HG03064 (cell line): Measurements from ENCODE around the gene NSMCE4A.
"Not testable (repeated sequence)": the region's sequence is repeated elsewhere in the genome, so short reads cannot be mapped to it uniquely, and the experiment has no call there.

Source experiments
- ATAC-seq: cut with Tn5 transposase; IDR thresholded peaks from one replicate; pipeline ENCODE4 v1.9.1; 2021; ENCODE audit warnings: low read depth; ENCODE audit not compliant: unreplicated experiment

The NSMCE4A gene, protein sequence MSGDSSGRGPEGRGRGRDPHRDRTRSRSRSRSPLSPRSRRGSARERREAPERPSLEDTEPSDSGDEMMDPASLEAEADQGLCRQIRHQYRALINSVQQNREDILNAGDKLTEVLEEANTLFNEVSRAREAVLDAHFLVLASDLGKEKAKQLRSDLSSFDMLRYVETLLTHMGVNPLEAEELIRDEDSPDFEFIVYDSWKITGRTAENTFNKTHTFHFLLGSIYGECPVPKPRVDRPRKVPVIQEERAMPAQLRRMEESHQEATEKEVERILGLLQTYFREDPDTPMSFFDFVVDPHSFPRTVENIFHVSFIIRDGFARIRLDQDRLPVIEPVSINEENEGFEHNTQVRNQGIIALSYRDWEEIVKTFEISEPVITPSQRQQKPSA

DNA sequence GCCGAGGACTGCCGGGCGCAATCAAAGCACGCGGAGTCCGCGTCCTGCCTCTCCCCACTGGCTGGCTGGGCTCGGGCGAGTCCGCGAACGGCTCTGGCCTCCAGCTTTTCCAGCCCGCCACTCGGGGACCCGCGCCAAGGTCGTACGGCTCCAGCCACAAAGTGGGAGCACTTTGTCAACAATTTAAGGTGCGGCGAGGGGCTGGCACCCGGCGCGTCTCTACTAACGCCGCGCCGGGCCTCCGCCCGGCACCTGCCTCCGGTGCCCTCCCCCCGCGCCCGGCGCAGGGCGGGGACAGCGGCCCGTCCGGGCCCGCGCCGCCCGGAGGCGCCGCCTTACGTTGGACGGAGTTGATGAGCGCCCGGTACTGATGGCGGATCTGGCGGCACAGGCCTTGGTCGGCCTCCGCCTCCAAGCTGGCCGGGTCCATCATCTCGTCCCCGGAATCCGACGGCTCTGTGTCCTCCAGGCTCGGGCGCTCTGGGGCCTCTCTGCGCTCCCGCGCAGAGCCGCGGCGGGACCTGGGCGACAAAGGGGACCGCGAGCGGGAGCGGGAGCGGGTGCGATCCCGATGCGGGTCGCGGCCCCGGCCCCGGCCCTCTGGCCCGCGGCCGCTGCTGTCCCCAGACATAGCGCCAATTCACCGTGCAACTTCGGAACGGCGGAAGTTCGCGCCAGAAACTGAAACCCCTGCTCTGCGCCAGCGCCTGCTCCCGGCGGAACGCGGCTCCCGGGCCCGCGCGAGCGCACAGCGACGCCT is at the start of gene NSMCE4A:
Gene NSMCE4A, minus strand, starts transcription at position 683 of the 760 bp plus-strand sequence. Its CDS starts 52 bp downstream, at position 631.
- peak; percentile 87 for ATAC-seq

DNA sequence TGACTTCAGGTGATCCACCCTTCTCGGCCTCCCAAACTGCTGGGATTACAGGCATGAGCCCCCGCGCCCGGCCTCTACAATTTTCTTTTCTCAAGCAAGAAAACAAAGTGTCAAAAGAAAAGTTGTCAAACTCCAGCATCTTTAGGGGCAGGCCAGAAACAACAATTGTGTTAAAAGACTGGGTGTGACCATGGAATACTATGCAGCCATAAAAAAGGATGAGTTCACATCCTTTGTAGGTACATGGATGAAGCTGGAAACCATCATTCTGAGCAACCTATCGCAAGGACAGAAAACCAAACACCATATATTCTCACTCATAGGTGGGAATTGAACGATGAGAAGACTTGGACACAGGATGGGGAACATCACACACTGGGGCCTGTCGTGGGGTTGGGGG is 48.2 kb upstream of the NSMCE4A start:
- not testable (repeated sequence) for ATAC-seq

DNA sequence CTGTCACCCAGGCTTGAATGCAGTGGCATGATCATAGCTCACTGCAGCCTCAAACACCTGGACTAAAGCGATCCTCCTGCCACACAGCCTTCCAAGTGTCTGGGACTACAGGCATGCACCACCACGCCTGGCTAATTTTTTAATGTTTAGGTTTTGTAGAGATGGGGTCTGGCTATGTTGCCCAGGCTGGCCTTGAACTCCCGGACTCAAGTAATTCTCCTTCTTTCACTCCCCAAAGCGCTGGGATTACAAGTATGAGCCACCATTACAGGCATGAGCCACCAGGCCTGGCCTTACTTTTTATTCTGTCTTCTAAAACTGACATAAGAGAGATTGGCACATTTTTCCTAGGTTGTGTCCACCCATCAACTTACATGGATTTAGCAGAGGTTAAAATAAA is 47.3 kb upstream of the NSMCE4A start:
- ATAC-seq: no peak

DNA sequence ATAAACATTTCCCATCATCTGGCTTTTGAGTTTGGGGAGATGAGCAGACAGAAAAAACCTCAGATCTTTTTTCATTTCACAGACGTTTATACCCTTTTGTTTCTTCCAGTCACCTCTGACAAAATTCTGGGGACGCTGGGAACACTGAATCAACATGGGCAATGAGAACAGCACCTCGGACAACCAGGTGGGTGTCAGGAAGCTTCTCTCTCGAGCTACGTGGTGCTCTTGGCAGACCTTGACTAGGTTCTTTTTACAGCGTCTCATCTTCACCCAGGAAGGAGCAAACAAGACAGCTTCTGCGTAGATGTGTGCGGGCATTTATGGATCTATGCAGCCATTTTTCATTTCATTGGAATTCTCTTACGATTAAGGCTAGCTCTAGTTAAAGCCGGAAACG is 46.8 kb upstream of the NSMCE4A start:
- ATAC-seq: no peak

DNA sequence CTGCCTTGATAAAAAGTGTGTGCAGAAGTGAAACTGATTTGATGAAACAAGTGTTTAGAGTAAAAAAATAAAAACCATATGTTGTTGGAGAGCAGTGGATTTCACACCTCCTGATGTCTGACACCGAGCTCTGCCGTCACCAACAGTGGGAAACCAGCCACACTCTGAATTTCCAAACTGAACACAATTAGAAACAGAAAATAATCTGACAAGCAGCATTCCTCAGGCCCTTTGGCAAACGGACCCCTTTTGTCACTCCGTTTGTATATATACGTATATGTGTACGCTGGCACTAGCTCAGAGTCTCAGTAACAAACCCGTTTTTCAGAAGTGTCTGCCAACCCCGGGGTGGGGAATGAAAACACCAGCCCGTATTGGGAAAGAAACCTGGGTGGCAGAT is 46.4 kb upstream of the NSMCE4A start:
- no peak for ATAC-seq

DNA sequence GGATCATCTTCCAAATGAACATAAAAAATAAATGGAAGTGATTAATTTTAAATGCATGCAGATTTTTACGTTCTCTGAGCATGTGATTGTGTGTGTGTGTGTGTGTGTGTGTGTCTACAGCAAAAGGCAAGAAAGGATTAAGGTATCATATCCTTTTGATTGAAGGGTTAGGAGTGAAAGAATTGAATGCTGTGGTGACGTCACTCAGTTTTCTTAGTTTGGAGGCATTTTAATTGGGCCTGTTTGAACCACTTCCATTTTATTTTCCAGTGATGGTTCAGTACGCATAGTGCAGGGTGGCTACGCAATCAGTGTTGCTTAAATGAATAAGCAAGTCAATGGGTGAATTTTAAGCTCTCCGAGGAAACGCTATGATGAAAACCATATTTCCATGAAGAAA is 45.2 kb upstream of the NSMCE4A start:
- ATAC-seq: no peak

DNA sequence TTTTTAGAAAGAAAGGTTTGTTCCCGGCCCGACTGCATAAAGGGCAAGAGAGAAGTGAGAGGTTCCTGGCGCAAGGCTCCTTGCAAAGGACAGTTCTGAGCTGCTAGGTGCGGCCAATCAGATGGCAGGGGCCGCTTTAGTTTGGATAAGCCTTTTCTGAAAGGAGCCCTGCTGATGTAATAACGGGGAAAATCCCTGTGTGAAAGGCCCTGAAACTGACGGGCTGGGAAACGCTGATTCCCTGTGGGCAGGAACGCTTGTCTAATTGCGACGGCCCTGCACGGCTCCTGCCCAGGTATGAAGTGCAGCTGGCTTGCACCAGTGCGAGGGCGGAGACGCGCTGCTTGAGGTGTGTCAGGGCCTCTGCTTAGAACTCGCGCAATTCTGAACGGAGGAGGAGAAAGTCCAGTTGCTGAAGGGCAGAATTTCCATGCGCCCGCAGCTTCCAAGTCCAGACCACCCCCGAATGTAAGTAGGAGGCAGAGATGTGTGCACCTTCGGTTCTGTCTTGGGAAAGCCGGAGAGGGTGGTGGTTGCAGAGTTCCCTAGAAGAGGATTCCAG is 44.5 kb upstream of the NSMCE4A start:
- ATAC-seq: no peak

DNA sequence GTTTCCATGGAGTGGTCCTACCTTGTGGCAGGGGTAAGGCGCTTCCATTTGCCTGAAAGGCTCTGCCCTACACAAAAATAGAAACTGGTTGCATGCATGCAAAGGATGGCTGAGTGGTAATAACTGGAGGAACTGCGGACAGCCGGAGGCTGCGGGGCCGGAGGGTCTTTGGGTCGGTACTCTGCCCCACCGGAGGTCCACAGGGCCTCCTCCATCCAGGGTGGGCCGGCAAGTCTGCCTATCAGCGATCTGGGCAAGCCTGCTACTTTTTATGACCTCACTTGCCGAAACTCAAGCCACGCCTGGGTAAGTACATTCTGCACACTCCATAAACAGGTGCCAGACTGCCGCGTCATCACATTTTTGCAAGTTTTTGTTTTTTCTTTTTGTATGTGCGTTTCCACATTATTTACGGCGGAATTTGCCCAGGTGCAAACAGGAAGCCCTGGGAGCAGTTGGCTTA is 44.0 kb upstream of the NSMCE4A start:
- ATAC-seq: no peak

DNA sequence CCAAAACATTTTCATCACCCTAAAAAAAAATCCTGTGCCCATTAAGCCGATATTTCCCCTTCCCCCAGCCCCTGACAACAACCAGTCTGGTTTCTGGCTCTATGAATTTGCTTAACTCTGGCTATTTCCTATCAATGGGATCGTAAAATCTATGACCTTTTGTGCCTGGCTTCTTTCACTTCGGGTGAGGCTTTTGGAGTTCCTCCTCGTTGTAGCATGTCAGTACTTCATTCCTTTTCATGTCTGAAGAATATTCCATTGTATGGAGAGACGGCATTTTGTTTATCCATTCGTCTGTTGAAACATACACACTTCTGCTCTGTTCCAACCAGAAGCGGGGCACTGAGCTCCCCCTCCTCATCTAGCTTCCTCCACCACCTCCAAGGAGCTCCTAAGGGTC is 43.5 kb upstream of the NSMCE4A start:
- ATAC-seq: no peak

DNA sequence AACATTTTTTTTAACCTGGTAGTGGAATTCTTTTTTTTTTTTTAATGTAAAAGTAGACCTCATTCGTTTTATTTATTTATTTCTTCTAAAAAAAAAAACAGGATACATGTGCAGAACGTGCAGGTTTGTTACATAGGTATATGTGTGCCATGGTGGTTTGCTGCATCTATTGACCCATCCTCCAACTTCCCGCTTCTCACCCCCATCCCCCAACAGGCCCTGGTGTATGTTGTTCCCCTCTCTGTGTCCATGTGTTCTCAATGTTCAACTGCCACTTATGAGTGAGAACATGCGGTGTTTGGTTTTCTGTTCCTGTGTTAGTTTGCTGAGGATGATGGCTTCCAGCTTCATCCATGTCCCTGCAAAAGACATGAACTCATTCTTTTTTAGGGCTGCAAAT is 42.9 kb upstream of the NSMCE4A start:
- not testable (repeated sequence) for ATAC-seq

DNA sequence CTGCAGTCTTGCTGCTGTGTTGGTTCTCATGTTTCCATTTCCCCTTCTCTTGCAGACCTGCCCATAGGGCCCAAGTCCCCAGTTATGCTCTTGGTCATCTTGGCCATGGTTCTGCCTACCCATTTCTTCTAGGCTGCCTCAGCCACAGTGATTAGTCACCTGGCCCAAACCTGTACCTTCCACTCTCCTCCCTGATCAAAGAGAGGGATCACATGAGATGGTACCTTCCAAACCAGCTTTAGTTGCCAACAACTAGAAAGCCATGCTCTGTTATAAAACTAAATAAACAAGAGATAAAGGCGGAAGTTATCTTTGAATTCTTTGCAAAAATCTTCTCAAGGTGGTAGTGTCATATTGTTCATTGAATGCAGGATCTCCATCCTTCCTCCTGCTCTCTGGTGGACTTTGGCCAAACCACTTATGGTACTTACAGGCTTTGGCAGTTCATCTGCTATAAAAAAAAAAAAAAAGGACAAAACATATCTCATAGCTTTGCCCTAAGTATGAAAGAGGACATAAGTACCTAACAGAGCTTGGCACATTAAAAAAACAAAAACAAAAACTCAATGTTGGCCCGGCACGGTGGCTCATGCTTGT is 39.7 kb upstream of the NSMCE4A start:
- no peak for ATAC-seq

DNA sequence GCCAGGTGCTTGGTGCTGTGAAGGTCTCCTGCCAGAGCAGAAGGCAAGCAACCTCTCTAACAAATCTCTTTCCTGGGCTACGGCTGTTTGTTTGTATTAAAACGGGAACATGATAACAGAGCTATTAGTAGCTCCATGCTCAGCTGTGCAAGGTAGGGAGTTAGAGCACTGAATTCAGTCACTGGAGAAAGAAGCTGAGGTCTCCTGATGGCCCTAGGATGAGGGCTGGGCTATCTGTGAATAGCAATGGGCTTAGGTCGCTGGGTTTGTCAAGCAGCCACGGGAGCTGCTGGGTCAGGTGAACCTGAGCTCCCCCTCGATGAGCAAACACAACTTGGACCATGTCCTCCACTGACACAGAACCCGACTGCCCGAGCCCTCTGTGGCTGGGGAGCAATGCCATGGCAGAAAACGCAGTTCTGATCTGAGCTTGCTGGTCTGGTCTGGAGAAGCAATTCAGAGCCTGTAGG is 38.3 kb upstream of the NSMCE4A start:
- no peak for ATAC-seq

DNA sequence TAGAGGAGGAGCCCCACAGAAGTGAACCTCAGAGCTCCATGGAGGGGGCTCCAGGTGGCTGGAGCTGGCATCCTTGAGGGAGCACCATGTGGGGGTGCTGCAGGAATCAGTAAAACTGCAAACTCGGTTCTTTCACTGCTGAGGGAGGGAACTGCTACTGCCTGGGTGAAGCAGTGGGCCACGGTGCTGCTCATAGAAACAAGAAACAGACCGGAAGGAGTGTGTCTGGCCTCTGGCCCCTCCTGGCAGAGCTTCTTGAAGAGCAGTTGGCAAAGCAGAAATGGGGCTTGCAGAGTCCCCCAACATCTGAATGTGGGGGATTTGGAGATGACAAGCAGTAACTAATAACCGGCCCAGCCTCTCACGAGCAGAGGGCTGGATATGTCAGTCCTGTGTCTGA is 37.7 kb upstream of the NSMCE4A start:
- no peak for ATAC-seq

DNA sequence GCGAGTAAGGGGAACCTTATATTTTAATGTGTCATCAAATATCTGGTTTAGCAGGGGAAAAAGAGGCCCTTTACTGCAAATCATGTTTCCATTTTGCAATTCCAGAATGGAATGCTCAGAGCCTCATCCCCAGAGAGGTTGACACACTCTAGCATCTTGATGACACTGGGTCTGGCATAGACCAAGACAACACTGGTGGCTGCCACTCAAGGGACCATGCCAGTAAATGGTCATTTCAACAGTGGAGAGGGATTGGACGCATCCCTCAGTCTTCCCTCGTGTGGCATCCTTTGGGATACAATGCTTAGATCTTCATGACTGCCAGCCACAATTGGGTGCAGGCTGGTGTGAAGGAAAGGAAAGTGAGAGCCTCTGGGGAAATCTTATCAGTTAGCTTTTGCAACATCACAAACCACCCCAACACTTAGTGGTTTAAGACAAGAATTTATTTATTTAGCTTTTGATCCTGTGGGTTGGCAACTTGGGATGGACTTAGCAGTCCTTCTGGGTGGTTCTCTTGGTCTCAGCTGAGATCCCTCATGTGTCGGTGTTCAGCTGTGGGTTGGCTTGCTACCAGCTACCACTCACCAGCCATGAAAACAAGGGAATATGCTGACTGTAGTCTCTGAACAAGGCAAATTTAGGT is 35.5 kb upstream of the NSMCE4A start:
- ATAC-seq: no peak

DNA sequence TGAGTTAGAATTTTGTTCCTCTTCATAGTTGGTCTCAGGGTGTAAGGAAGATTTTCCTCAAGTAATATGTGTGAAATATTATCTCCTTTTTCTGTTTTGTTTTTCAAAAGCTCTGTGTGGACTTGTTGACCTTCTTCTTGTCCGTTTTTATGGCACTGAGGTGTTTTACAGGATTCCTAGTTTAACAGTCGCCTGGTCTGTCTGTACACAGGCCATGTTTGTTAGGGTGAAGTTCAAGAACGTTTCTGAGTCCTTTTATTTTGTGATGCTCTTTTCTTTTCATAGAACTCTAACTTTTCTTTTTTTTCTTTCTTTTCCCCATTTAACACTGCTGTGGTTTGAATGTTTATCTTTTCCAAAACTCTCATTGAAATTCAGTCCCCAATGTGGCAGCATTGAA is 32.4 kb upstream of the NSMCE4A start:
- ATAC-seq: no peak

DNA sequence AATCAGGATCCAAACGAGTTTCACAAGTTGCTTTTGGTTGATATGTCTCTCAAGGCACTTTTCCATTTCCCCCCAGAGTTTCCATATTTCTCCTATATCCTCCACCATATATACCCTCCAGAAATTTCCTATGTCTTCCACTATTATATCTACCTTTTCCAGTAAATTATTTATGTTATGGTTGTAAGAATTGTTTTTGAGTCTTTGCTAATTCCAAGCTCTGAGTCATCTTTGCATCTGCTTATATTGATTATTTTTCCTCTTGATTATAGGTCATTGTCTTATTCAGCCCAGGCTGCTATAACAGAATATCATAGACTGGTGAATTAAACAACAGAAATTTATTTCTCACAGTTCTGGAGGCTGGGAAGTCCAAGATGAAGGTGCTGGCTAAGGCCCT is 26.7 kb upstream of the NSMCE4A start:
- ATAC-seq: no peak

DNA sequence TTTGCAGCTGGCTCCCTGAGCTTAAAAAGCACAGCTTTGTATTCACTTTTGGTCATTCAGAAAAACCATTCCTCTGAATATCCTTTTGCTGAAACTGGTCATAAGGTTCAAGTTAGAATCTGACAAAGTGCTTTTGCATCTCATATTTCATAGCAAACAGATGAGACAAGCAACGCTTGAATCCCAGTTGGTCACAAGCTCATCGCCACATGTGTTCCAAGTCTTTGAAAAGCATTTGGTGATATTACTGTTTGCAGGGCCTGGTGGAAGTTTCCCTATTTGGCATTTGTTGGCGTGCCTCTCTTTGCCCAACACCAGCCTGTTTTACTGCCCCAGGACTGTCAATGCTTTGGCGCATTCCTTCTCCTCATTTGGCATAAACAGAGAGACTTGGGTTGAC is 24.3 kb upstream of the NSMCE4A start:
- no peak for ATAC-seq

DNA sequence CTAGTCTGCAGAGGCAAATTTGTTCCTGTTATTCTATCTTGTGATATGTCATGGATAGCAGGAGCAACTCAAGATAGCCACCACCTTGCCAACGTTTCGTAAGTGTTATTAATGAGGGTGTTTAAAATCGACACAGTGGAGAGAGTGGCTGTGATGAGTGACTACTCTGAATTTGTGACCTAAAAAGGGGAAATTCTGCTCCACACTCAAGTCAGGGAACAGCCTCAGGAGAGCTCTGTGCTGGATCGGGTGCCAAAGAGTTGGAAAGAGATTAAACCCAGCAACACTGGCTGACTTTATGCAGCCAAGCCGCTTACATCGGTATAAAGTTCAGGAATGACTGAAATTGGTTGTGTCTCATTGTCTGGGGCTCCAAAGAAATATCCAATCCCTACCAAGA is 23.4 kb upstream of the NSMCE4A start:
- ATAC-seq: no peak

DNA sequence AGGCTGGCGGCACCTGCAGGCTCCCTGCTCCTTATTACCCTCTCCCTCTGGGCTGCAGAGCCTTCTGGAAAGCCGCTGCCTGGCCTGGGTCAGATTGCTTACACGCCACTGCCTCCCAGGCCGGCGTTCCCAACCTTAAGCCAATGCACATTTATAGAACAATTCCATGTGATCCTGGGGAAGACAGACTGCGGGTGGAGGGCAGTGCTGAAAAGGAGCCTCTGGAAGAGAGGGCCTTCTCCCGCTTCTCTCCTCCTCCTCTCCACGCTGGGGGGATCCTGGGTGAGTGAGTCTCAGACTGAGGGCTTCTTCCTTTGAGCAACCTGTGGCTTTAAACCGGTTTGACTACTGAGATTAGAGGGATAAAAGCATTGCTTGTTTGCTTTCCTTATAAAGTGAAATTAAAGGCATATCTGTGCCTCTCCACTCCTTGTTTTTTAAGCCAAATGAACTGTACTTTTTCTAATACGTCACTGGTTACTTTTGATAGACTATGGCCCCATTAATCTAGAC is 19.5 kb upstream of the NSMCE4A start:
- no peak for ATAC-seq

DNA sequence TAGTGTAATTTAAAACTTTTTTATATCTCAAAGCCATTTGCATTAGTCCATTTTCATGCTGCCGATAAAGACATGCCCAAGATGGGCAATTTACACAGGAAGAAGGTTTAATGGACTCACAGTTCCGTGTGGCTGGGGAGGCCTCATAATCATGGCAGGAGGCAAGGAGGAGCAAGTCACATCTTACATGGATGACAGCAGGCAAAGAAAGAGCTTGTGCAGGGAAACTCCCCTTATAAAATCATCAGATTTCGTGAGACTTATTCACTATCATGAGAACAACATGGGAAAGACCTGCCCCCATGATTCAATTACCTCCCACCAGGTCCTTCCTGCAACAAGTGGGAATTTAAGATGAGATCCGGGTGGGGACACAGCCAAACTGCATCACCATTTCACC is 16.7 kb upstream of the NSMCE4A start:
- ATAC-seq: not testable (repeated sequence)
